Gastroesophageal sphincter (tissue), 3 donors: ENCODE results near the gene DBH.

ENCODE experiments used
- POLR2A ChIP-seq, 2 donors: fragments of 450-650 bp; IDR thresholded peaks; one replicate each; pipeline ENCODE4 v1.6.1; 2017; ENCODE audit warnings: antibody characterized with exemption in 2 of 2, mild to moderate bottlenecking in 2 of 2, moderate library complexity in 1 of 2
- POLR2AphosphoS5 ChIP-seq: sonication (generic); formaldehyde crosslinking; IDR thresholded peaks from one replicate; pipeline ENCODE4 v1.6.1; 2017; ENCODE audit warnings: antibody characterized with exemption
- TF ChIP-seq, protein P1 (sequence below), 4 experiments: fragments of 200-600 bp in 2 of 4; fragments of 450-650 bp in 2 of 4; sonication (generic) in 1 of 4; IDR thresholded peaks; one replicate each; pipeline ENCODE4 v1.5.1; 2017 to 2019; ENCODE audit warnings: antibody characterized with exemption in 4 of 4, mild to moderate bottlenecking in 2 of 4, moderate library complexity in 2 of 4

- TF ChIP-seq POLR2AphosphoS5 (no peak), POLR2A (IDR thresholded peaks at IDR 0.05) (no peak)
- TF ChIP-seq, protein P1, sequence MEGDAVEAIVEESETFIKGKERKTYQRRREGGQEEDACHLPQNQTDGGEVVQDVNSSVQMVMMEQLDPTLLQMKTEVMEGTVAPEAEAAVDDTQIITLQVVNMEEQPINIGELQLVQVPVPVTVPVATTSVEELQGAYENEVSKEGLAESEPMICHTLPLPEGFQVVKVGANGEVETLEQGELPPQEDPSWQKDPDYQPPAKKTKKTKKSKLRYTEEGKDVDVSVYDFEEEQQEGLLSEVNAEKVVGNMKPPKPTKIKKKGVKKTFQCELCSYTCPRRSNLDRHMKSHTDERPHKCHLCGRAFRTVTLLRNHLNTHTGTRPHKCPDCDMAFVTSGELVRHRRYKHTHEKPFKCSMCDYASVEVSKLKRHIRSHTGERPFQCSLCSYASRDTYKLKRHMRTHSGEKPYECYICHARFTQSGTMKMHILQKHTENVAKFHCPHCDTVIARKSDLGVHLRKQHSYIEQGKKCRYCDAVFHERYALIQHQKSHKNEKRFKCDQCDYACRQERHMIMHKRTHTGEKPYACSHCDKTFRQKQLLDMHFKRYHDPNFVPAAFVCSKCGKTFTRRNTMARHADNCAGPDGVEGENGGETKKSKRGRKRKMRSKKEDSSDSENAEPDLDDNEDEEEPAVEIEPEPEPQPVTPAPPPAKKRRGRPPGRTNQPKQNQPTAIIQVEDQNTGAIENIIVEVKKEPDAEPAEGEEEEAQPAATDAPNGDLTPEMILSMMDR (IDR thresholded peaks at IDR 0.05): no peak
Measured at GRCh38 chr9:133655701-133656100, 19.5 kb downstream of the DBH start.
